A673 (cell line): ENCODE measurements around the gene MS4A4E.

Experiments used
- EZH2 ChIP-seq: fragments of 200-600 bp; sonication (generic); IDR thresholded peaks from 2 replicates; pipeline ENCODE4 v1.6.1; 2017; ENCODE audit warnings: borderline replicate concordance, low read depth, mild to moderate bottlenecking, mixed read lengths, antibody characterized with exemption, low read length; ENCODE audit not compliant: poor library complexity, severe bottlenecking
- TF ChIP-seq, protein P1 (sequence below): fragments of 300-800, 200-600 bp; sonication (generic); conservative IDR thresholded peaks from 2 replicates; pipeline ENCODE4 v1.5.1; 2017; ENCODE audit warnings: low read depth, mild to moderate bottlenecking, antibody characterized with exemption, low read length, moderate library complexity, mixed read lengths

- TF ChIP-seq, protein P1, sequence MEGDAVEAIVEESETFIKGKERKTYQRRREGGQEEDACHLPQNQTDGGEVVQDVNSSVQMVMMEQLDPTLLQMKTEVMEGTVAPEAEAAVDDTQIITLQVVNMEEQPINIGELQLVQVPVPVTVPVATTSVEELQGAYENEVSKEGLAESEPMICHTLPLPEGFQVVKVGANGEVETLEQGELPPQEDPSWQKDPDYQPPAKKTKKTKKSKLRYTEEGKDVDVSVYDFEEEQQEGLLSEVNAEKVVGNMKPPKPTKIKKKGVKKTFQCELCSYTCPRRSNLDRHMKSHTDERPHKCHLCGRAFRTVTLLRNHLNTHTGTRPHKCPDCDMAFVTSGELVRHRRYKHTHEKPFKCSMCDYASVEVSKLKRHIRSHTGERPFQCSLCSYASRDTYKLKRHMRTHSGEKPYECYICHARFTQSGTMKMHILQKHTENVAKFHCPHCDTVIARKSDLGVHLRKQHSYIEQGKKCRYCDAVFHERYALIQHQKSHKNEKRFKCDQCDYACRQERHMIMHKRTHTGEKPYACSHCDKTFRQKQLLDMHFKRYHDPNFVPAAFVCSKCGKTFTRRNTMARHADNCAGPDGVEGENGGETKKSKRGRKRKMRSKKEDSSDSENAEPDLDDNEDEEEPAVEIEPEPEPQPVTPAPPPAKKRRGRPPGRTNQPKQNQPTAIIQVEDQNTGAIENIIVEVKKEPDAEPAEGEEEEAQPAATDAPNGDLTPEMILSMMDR = no peak
- TF ChIP-seq EZH2 = no peak
Observed at GRCh38 chr11:60230681-60231080, 12.3 kb downstream of the MS4A4E start.
